Breast epithelium (tissue), 4 donors: ENCODE results near the gene CERKL. TPM values are rescaled to one million over a fixed set of nuclear protein-coding genes. Genes with fewer than 3 reads are reported as not detected.

Source experiments
- DNase-seq, 2 donors: peaks; one replicate each; pipeline ENCODE4 v3.0.0-alpha.2; 2019; ENCODE audit warnings: low spot score in 2 of 2
- H3K27ac ChIP-seq, 2 donors: fragments of 200-600 bp; sonication (generic) in 1 of 2; one replicate each; pipeline ENCODE4 v1.5.1; 2016 to 2019; ENCODE audit warnings: mild to moderate bottlenecking in 1 of 2
- H3K27me3 ChIP-seq, 2 donors: fragments of 200-600 bp; sonication (generic) in 1 of 2; one replicate each; pipeline versions ENCODE4 v1.5.1 to v1.6.0; 2017 to 2019; ENCODE audit warnings: control low read depth in 1 of 2, mild to moderate bottlenecking in 1 of 2
- H3K36me3 ChIP-seq: fragments of 200-600 bp; one replicate; pipeline ENCODE4 v1.5.1; 2019
- H3K4me1 ChIP-seq, 2 donors: fragments of 200-600 bp; sonication (generic); one replicate each; pipeline ENCODE4 v1.5.1; 2016 to 2019; ENCODE audit warnings: control low read depth in 1 of 2
- H3K4me3 ChIP-seq, 3 donors: fragments of 200-600 bp; sonication (generic); 1 replicate in 2 of 3; 2 replicates in 1 of 3; pipeline ENCODE4 v1.5.1; 2016 to 2019; ENCODE audit warnings: mild to moderate bottlenecking in 3 of 3, moderate library complexity in 2 of 3
- H3K9me3 ChIP-seq, 2 donors: fragments of 200-600 bp; sonication (generic) in 1 of 2; one replicate each; pipeline ENCODE4 v1.5.1; 2016 to 2019; ENCODE audit warnings: control low read depth in 1 of 2
- CTCF ChIP-seq, 3 donors: fragments of 450-650 bp; IDR thresholded peaks; one replicate each; pipeline ENCODE4 v1.5.1; 2016 to 2017; ENCODE audit warnings: antibody characterized with exemption in 3 of 3, mild to moderate bottlenecking in 3 of 3, moderate library complexity in 3 of 3
- POLR2A ChIP-seq: fragments of 450-650 bp; IDR thresholded peaks from one replicate; pipeline ENCODE4 v1.6.1; 2016; ENCODE audit warnings: antibody characterized with exemption, mild to moderate bottlenecking, moderate library complexity
- POLR2AphosphoS5 ChIP-seq, 3 donors: sonication (generic); formaldehyde crosslinking; IDR thresholded peaks; one replicate each; pipeline ENCODE4 v1.6.1; 2017; ENCODE audit warnings: antibody characterized with exemption in 3 of 3
- intact Hi-C: fragments of 100-400 bp; cut with DNase I; formaldehyde crosslinking; loops from one replicate; pipeline ENCODE4 v1.15.1; 2023; ENCODE audit warnings: low total_unique reads
- total RNA-seq, 3 donors: library from RNA; depleted of rRNA; stranded (reverse); fragments of >200 nt; gene quantifications; one replicate each; pipeline ENCODE4 v1.1.0, GENCODE V29; 2016

Gene CERKL
- total RNA-seq, 3 donors from 2014 or later, result 0.29 to 0.33 TPM; not detected in 1

GRCh38 chr2:181639686-181640085 lies 17.2 kb downstream of the CERKL start:
- Histone ChIP-seq H3K36me3 (no peaks in the 10 kb centered on the region), H3K4me3 (no peak overlapping the region), H3K27me3 (no peaks in the 10 kb centered on the region), H3K27ac (no peak overlapping the region), H3K9me3 (no peaks in the 10 kb centered on the region), H3K4me1 (no peaks in the 10 kb centered on the region)
- DNase-seq, result no peak
- no peak for TF ChIP-seq POLR2AphosphoS5 (IDR thresholded peaks at IDR 0.05)
- TF ChIP-seq POLR2A, result no peak
- no peak for TF ChIP-seq CTCF (IDR thresholded peaks at IDR 0.05)
- intact Hi-C loops, result no loop called here

GRCh38 chr2:181632733-181633401 lies 24.0 kb downstream of the CERKL start:
- intact Hi-C loops, result no loop called here
- DNase-seq, result no peak
- H3K27ac ChIP-seq, result no peak overlapping the region
- H3K4me3 ChIP-seq, result no peak overlapping the region
- no peaks in the 10 kb centered on the region for H3K9me3 ChIP-seq
- no peaks in the 10 kb centered on the region for H3K27me3 ChIP-seq
- no peak for TF ChIP-seq POLR2A
- no peak for TF ChIP-seq CTCF (IDR thresholded peaks at IDR 0.05)
- TF ChIP-seq POLR2AphosphoS5 (IDR thresholded peaks at IDR 0.05), result no peak
- no peaks in the 10 kb centered on the region for H3K36me3 ChIP-seq
- H3K4me1 ChIP-seq, result no peaks in the 10 kb centered on the region

- DNase-seq, result no peak
- no peak overlapping the region for H3K4me3 ChIP-seq
- no peaks in the 10 kb centered on the region for H3K36me3 ChIP-seq
- no peak overlapping the region for H3K27ac ChIP-seq
- TF ChIP-seq CTCF (IDR thresholded peaks at IDR 0.05), result no peak
- no peak for TF ChIP-seq POLR2A
- TF ChIP-seq POLR2AphosphoS5 (IDR thresholded peaks at IDR 0.05), result no peak
- H3K9me3 ChIP-seq, result no peaks in the 10 kb centered on the region
- intact Hi-C loops, result no loop called here
- no peaks in the 10 kb centered on the region for H3K4me1 ChIP-seq
- H3K27me3 ChIP-seq, result no peaks in the 10 kb centered on the region
Observed at GRCh38 chr2:181628590-181629585, 28.0 kb downstream of the CERKL start.

- no peaks in the 10 kb centered on the region for H3K4me1 ChIP-seq
- TF ChIP-seq CTCF (IDR thresholded peaks at IDR 0.05), result no peak
- no peak for TF ChIP-seq POLR2A
- TF ChIP-seq POLR2AphosphoS5 (IDR thresholded peaks at IDR 0.05), result no peak
- H3K36me3 ChIP-seq, result no peaks in the 10 kb centered on the region
- DNase-seq, result no peak
- H3K27me3 ChIP-seq, result no peaks in the 10 kb centered on the region
- no peaks in the 10 kb centered on the region for H3K9me3 ChIP-seq
- intact Hi-C loops, result no loop called here
- H3K4me3 ChIP-seq, result no peak overlapping the region
- no peak overlapping the region for H3K27ac ChIP-seq
Observed at GRCh38 chr2:181627545-181627944, 29.4 kb downstream of the CERKL start.

GRCh38 chr2:181626671-181627070 lies 30.2 kb downstream of the CERKL start:
- no peak overlapping the region for H3K4me3 ChIP-seq
- TF ChIP-seq POLR2AphosphoS5 (IDR thresholded peaks at IDR 0.05) (no peak), POLR2A (no peak), CTCF (IDR thresholded peaks at IDR 0.05) (no peak)
- intact Hi-C loops, result no loop called here
- no peak for DNase-seq
- H3K4me1 ChIP-seq, result no peaks in the 10 kb centered on the region
- H3K36me3 ChIP-seq, result no peaks in the 10 kb centered on the region
- H3K27ac ChIP-seq, result no peak overlapping the region
- no peaks in the 10 kb centered on the region for H3K27me3 ChIP-seq
- no peaks in the 10 kb centered on the region for H3K9me3 ChIP-seq
